K562 (cell line): ENCODE measurements around the gene SC5D. TPM values are rescaled to one million over a fixed set of nuclear protein-coding genes. Genes with fewer than 3 reads are reported as not detected.

Experiments used
- ATAC-seq: fragments of 200-7000 bp; cut with Tn5 transposase; 3 replicates; pipeline ENCODE4 v1.9.1; 2020; ENCODE audit warnings: moderate library complexity
- BruUV-seq: library from RNA; stranded (reverse); fragments of 400-500 nt; replicated peaks from 2 replicates; lab custom pipeline; 2021; lab: Mats Ljungman, UMichigan
- CTCF ChIA-PET: fragments of 300-600 bp; formaldehyde crosslinking; extraction: SDS; loops from one replicate; lab custom pipeline; 2021; ENCODE audit warnings: low intra/inter-chr PET ratio; lab: Yijun Ruan, JAX
- POLR2A ChIA-PET: fragments of 300-600, 350-650 bp; sonication (Branson Sonifier 250); formaldehyde crosslinking; extraction: SDS; loops from one replicate; lab custom pipeline; 2021; ENCODE audit warnings: antibody characterized with exemption, inconsistent platforms; lab: Yijun Ruan, JAX
- DNase-seq, 4 experiments: peaks; one replicate each; pipeline versions ENCODE4 v3.0.0 to v3.0.0-alpha.2; 2011 to 2018; ENCODE audit warnings: low spot score in 3 of 4, mixed read lengths in 3 of 4; ENCODE audit errors: extremely low read depth in 1 of 4
- FAIRE-seq: peaks from 2 replicates; lab custom pipeline; 2011; peaks lifted over from hg19 to GRCh38; lab: Jason Lieb, UNC
- H2AFZ ChIP-seq: 2 replicates; pipeline ENCODE4 v1.6.0; 2011; ENCODE audit warnings: low read depth, low read length, control low read depth, inconsistent platforms
- H3K27ac ChIP-seq: fragments of 200-600 bp; 3 replicates; pipeline ENCODE4 v1.8.0; 2011; ENCODE audit warnings: low read depth, mild to moderate bottlenecking, control low read depth, inconsistent platforms, low read length, moderate library complexity, mixed read lengths; ENCODE audit errors: extremely low read depth
- H3K27me3 ChIP-seq, 2 experiments: fragments of 300-600 bp in 1 of 2; 2 replicates in 1 of 2; 3 replicates in 1 of 2; pipeline versions ENCODE4 v1.6.0 to v1.8.0; 2011; ENCODE audit warnings: inconsistent platforms in 2 of 2, low read length in 2 of 2, mild to moderate bottlenecking in 1 of 2, mixed read lengths in 1 of 2, moderate library complexity in 1 of 2; ENCODE audit not compliant: control insufficient read depth in 2 of 2, insufficient read depth in 2 of 2
- H3K36me3 ChIP-seq: fragments of 300-600 bp; 3 replicates; pipeline ENCODE4 v1.8.0; 2011; ENCODE audit warnings: mild to moderate bottlenecking, low read length, inconsistent platforms; ENCODE audit not compliant: control insufficient read depth, insufficient read depth
- H3K4me1 ChIP-seq, 2 experiments: fragments of 200-600 bp in 1 of 2; replicated peaks in 1 of 2; 2 replicates in 1 of 2; 3 replicates in 1 of 2; pipeline versions ENCODE4 v1.5.1 to v1.8.0; 2011; ENCODE audit warnings: inconsistent platforms in 2 of 2, low read length in 2 of 2, mild to moderate bottlenecking in 1 of 2, mixed read lengths in 1 of 2, moderate library complexity in 1 of 2; ENCODE audit not compliant: control insufficient read depth in 2 of 2, insufficient read depth in 2 of 2
- H3K4me2 ChIP-seq: 2 replicates; pipeline ENCODE4 v1.6.1; 2011; ENCODE audit warnings: low read length, control low read depth, inconsistent platforms, mixed read lengths; ENCODE audit not compliant: insufficient read depth
- H3K4me3 ChIP-seq: fragments of 200-600 bp; sonication (generic), shearing (Covaris generic); 2 replicates; pipeline ENCODE4 v1.5.1; 2016; ENCODE audit warnings: control low read depth, inconsistent platforms
- H3K79me2 ChIP-seq: fragments of 200-600 bp; 3 replicates; pipeline ENCODE4 v1.8.0; 2011; ENCODE audit warnings: low read length, inconsistent platforms; ENCODE audit not compliant: control insufficient read depth, insufficient read depth
- H3K9ac ChIP-seq, 2 experiments: 2 replicates each; pipeline versions ENCODE4 v1.6.0 to v1.6.1; 2011; ENCODE audit warnings: low read depth in 2 of 2, low read length in 2 of 2, control low read depth in 1 of 2, inconsistent platforms in 1 of 2, mild to moderate bottlenecking in 1 of 2, mixed read lengths in 1 of 2; ENCODE audit not compliant: insufficient read depth in 1 of 2
- H3K9me1 ChIP-seq: one replicate; pipeline ENCODE4 v1.6.0; 2011; ENCODE audit warnings: inconsistent platforms, mild to moderate bottlenecking, low read length, moderate library complexity; ENCODE audit not compliant: control insufficient read depth, insufficient read depth
- H3K9me3 ChIP-seq: replicated peaks from 2 replicates; pipeline ENCODE4 v1.5.1; 2011; ENCODE audit warnings: low read depth, low read length, inconsistent platforms; ENCODE audit not compliant: control insufficient read depth, insufficient read depth
- H4K20me1 ChIP-seq: replicated peaks from 2 replicates; pipeline ENCODE4 v1.6.1; 2011; ENCODE audit warnings: low read length, inconsistent platforms, mixed read lengths; ENCODE audit not compliant: control insufficient read depth, insufficient read depth
- ADNP ChIP-seq: fragments of 200-800 bp; sonication (Bioruptor generic); IDR thresholded peaks from 2 replicates; pipeline ENCODE4 v1.6.1; 2016; ENCODE audit warnings: missing genetic modification characterization, missing compliant biosample characterization
- CREBBP ChIP-seq: IDR thresholded peaks from one replicate; pipeline ENCODE4 v1.6.1; 2012; ENCODE audit warnings: low read depth, mild to moderate bottlenecking, control low read depth, inconsistent platforms, low read length
- GTF2E2 ChIP-seq: fragments of 200-800 bp; sonication (Bioruptor generic); IDR thresholded peaks from 2 replicates; pipeline ENCODE4 v1.6.1; 2016; ENCODE audit warnings: missing genetic modification characterization, missing compliant biosample characterization
- HCFC1 ChIP-seq: IDR thresholded peaks from 2 replicates; pipeline ENCODE4 v1.6.1; 2012; ENCODE audit warnings: low read depth, low read length, improper control_type of control experiment
- JUND ChIP-seq, 2 experiments: IDR thresholded peaks; 2 replicates in 1 of 2; 3 replicates in 1 of 2; pipeline ENCODE4 v1.6.1; 2011; ENCODE audit warnings: borderline replicate concordance in 2 of 2, low read depth in 2 of 2, low read length in 2 of 2, improper control_type of control experiment in 1 of 2, missing biosample characterization in 1 of 2, missing genetic modification characterization in 1 of 2, missing genetic modification reagents in 1 of 2
- MLX ChIP-seq, 2 experiments: fragments of 450-650 bp in 1 of 2; sonication (generic) in 1 of 2; formaldehyde crosslinking; conservative IDR thresholded peaks; 2 replicates each; pipeline versions ENCODE4 v1.4.0 to v1.8.1; 2020 to 2022; ENCODE audit warnings: mild to moderate bottlenecking in 1 of 2, missing genetic modification reagents in 1 of 2
- PKNOX1 ChIP-seq: fragments of 450-650 bp; IDR thresholded peaks from 2 replicates; pipeline ENCODE4 v1.6.1; 2016
- TEAD4 ChIP-seq, 2 experiments: sonication (generic) in 1 of 2; formaldehyde crosslinking in 1 of 2; IDR thresholded peaks; 2 replicates each; pipeline versions ENCODE4 v1.6.1 to v1.8.0; 2012 to 2022; ENCODE audit warnings: borderline replicate concordance in 1 of 2, inconsistent platforms in 1 of 2, low read length in 1 of 2, mild to moderate bottlenecking in 1 of 2, missing genetic modification reagents in 1 of 2
- ZNF217 ChIP-seq: sonication (generic); formaldehyde crosslinking; IDR thresholded peaks from 2 replicates; pipeline ENCODE4 v1.8.0; 2022; ENCODE audit warnings: mild to moderate bottlenecking, missing genetic modification reagents
- ZNF316 ChIP-seq: fragments of 450-650 bp; IDR thresholded peaks from 2 replicates; pipeline ENCODE4 v1.6.1; 2016
- ZNF707 ChIP-seq: fragments of 250-450 bp; sonication (Bioruptor Pico); conservative IDR thresholded peaks from 2 replicates; pipeline ENCODE4 v1.8.0; 2022; ENCODE audit warnings: inconsistent platforms, mild to moderate bottlenecking, moderate library complexity
- WGBS: fragments of 100-300 bp; shearing (Covaris generic); methylation state at CpG from one replicate; pipeline ENCODE4 v1.1.6; 2016; ENCODE audit warnings: low coverage, mixed read lengths; ENCODE audit not compliant: insufficient coverage; ENCODE audit errors: missing lambda C conversion rate; 5-methylcytosine and 5-hydroxymethylcytosine counted together
- in situ Hi-C: fragments of 300-500 bp; cut with MboI; formaldehyde crosslinking; loops from 4 replicates; pipeline ENCODE4 v1.15.0; 2018; ENCODE audit warnings: inconsistent platforms, mixed read lengths
- intact Hi-C: fragments of 100-400 bp; cut with micrococcal nuclease; formaldehyde crosslinking; loops from 2 replicates; pipeline ENCODE4 v1.14.2; 2022
- polyA plus RNA-seq, 8 experiments: library from polyadenylated mRNA; depleted of rRNA in 4 of 8; stranded (reverse) in 5 of 8; unstranded in 3 of 8; fragments of >200 nt; fragmentation: Nextera tagmentation in 2 of 8; fragmentation: Illumina TruSeq in 1 of 8; extraction: Ambion mirVana in 2 of 8; extraction: Trizol in 1 of 8; gene quantifications; 2 replicates each; pipeline versions ENCODE4 v1.2.1 to v1.2.3, GENCODE V29; 2011 to 2014; ENCODE audit warnings: inconsistent platforms in 1 of 8, missing spikeins in 1 of 8
- total RNA-seq, 7 experiments: library from RNA; depleted of rRNA in 6 of 7; stranded (reverse); fragments of >200 nt in 6 of 7; fragmentation: Illumina TruSeq in 2 of 7; extraction: Trizol in 2 of 7; gene quantifications; 2 replicates each; pipeline versions ENCODE4 v1.2.1 to v1.2.3, GENCODE V29; 2011 to 2021; ENCODE audit warnings: low replicate concordance in 1 of 7
- TF ChIP-seq, protein P1 (sequence below), 2 experiments: IDR thresholded peaks; 2 replicates each; pipeline ENCODE4 v1.6.1; 2012; ENCODE audit warnings: improper control_type of control experiment in 2 of 2, low read depth in 2 of 2, low read length in 2 of 2, borderline replicate concordance in 1 of 2

Gene SC5D
- total and polyA plus RNA-seq, 9 of the 15 experiments (the other 6 are each of a cell fraction or from before 2014, with no cell fraction given), result 7.6 to 84.0 (median 17.4) TPM

- TF ChIP-seq ZNF316, result peak; percentile 40
- TF ChIP-seq ZNF707 (CRISPR knock-in tag), result no peak
- Histone ChIP-seq H3K4me2 (no peak overlapping the region), H4K20me1 (no peaks in the 10 kb centered on the region), H3K4me3 (no peak overlapping the region), H3K9ac (no peak overlapping the region), H3K27ac (no peak overlapping the region), H3K4me1 (no peaks in the 10 kb centered on the region), H3K27me3 (no peaks in the 10 kb centered on the region; a peak in 1 of 5 replicates), H3K79me2 (no peaks in the 10 kb centered on the region), H3K9me1 (no peaks in the 10 kb centered on the region), H2AFZ (no peak overlapping the region), H3K9me3 (no peaks in the 10 kb centered on the region), H3K36me3 (peaks cover 15% of the 10 kb centered on the region; the same call in 2 of the 3 replicates)
- no TSS peak for BruUV-seq
- no peak for DNase-seq
- POLR2A ChIA-PET, result no interaction called here
- intact Hi-C loops, result no loop called here
- no peak for FAIRE-seq
- CTCF ChIA-PET, result no interaction called here
- in situ Hi-C loops, result no loop called here
- ATAC-seq, result no peak
Observed at GRCh38 chr11:121311373-121311772, 18.8 kb downstream of the SC5D start.

GRCh38 chr11:121312483-121312882 lies 19.9 kb downstream of the SC5D start:
- Histone ChIP-seq H3K27ac (no peak overlapping the region), H3K4me3 (no peak overlapping the region), H4K20me1 (no peaks in the 10 kb centered on the region), H3K9me1 (no peaks in the 10 kb centered on the region), H3K4me2 (no peak overlapping the region), H3K36me3 (peaks cover 5% of the 10 kb centered on the region; the same call in 1 of the 3 replicates), H3K9ac (no peak overlapping the region), H3K9me3 (no peaks in the 10 kb centered on the region), H3K79me2 (no peaks in the 10 kb centered on the region), H3K4me1 (no peaks in the 10 kb centered on the region), H3K27me3 (no peaks in the 10 kb centered on the region; a peak in 1 of 5 replicates), H2AFZ (no peak overlapping the region)
- in situ Hi-C loops (no loop called here), intact Hi-C loops (no loop called here)
- CTCF ChIA-PET, result no interaction called here
- ATAC-seq (no peak), DNase-seq (no peak), FAIRE-seq (no peak)
- POLR2A ChIA-PET, result no interaction called here
- WGBS, result 9% methylated on average over 2 of the region's 2 CpGs
- BruUV-seq, result no TSS peak
- TF ChIP-seq MLX (CRISPR knock-in tag; conservative IDR thresholded peaks at IDR 0.05) (no peak), JUND (IDR thresholded peaks at IDR 0.05; ENCODE audit: borderline replicate concordance, low read depth, low read length) (no peak), JUND (tag; IDR thresholded peaks at IDR 0.05; ENCODE audit: borderline replicate concordance, low read depth, low read length) (no peak), CREBBP (no peak), GTF2E2 (no peak), HCFC1 (no peak), TEAD4 (IDR thresholded peaks at IDR 0.05; ENCODE audit: low read length) (no peak), TEAD4 (CRISPR knock-in tag; IDR thresholded peaks at IDR 0.05; ENCODE audit: borderline replicate concordance) (no peak), PKNOX1 (no peak), ADNP (no peak), ZNF217 (no peak)
- TF ChIP-seq, protein P1, sequence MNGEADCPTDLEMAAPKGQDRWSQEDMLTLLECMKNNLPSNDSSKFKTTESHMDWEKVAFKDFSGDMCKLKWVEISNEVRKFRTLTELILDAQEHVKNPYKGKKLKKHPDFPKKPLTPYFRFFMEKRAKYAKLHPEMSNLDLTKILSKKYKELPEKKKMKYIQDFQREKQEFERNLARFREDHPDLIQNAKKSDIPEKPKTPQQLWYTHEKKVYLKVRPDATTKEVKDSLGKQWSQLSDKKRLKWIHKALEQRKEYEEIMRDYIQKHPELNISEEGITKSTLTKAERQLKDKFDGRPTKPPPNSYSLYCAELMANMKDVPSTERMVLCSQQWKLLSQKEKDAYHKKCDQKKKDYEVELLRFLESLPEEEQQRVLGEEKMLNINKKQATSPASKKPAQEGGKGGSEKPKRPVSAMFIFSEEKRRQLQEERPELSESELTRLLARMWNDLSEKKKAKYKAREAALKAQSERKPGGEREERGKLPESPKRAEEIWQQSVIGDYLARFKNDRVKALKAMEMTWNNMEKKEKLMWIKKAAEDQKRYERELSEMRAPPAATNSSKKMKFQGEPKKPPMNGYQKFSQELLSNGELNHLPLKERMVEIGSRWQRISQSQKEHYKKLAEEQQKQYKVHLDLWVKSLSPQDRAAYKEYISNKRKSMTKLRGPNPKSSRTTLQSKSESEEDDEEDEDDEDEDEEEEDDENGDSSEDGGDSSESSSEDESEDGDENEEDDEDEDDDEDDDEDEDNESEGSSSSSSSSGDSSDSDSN (IDR thresholded peaks at IDR 0.05; ENCODE audit: borderline replicate concordance in 1 of 2, low read depth in 2 of 2, low read length in 2 of 2), result no peak
